HepG2 (cell line): Measurements from ENCODE around the gene CDK14. TPM values are rescaled to one million over a fixed set of nuclear protein-coding genes. Genes with fewer than 3 reads are reported as not detected.
A peak's percentile ranks its signal among the peaks of the same experiment; 100 is the strongest.

Source experiments
- AGO1 ChIP-seq: fragments of 200-400 bp; formaldehyde crosslinking; IDR thresholded peaks from 2 replicates; pipeline ENCODE4 v1.6.1; 2017; ENCODE audit warnings: mild to moderate bottlenecking, low read depth, low read length, moderate library complexity; ENCODE audit not compliant: poor library complexity, severe bottlenecking
- FOXA3 ChIP-seq: IDR thresholded peaks from 2 replicates; pipeline ENCODE4 v1.6.1; 2016; ENCODE audit warnings: missing genetic modification reagents, missing compliant biosample characterization
- GABPB1 ChIP-seq: IDR thresholded peaks from 2 replicates; pipeline ENCODE4 v1.6.1; 2016; ENCODE audit warnings: mild to moderate bottlenecking, missing genetic modification reagents, moderate library complexity, missing compliant biosample characterization
- HNRNPLL ChIP-seq: fragments of 200-400 bp; formaldehyde crosslinking; IDR thresholded peaks from 2 replicates; pipeline ENCODE4 v1.6.1; 2017; ENCODE audit warnings: mild to moderate bottlenecking, low read depth, low read length; ENCODE audit not compliant: poor library complexity, severe bottlenecking
- KLF11 ChIP-seq: IDR thresholded peaks from 2 replicates; pipeline ENCODE4 v1.6.1; 2016; ENCODE audit warnings: missing compliant biosample characterization
- SNAI1 ChIP-seq: sonication (generic); formaldehyde crosslinking; IDR thresholded peaks from 2 replicates; pipeline ENCODE4 v1.5.0; 2020; ENCODE audit warnings: mild to moderate bottlenecking, missing genetic modification reagents, borderline replicate concordance
- ZBTB8A ChIP-seq: sonication (generic); formaldehyde crosslinking; IDR thresholded peaks from 2 replicates; pipeline ENCODE4 v1.4.0; 2020; ENCODE audit warnings: mild to moderate bottlenecking, low read depth, missing genetic modification reagents, borderline replicate concordance
- ZNF138 ChIP-seq: sonication (generic); formaldehyde crosslinking; IDR thresholded peaks from 2 replicates; pipeline ENCODE4 v1.5.0; 2020; ENCODE audit warnings: mild to moderate bottlenecking, low read depth, missing genetic modification reagents
- ZNF17 ChIP-seq: sonication (generic); formaldehyde crosslinking; IDR thresholded peaks from 2 replicates; pipeline ENCODE4 v1.5.0; 2020; ENCODE audit warnings: mild to moderate bottlenecking, missing genetic modification reagents
- ZNF441 ChIP-seq: sonication (generic); formaldehyde crosslinking; IDR thresholded peaks from 2 replicates; pipeline ENCODE4 v1.7.0; 2021; ENCODE audit warnings: missing genetic modification reagents, borderline replicate concordance
- ZNF577 ChIP-seq: sonication (generic); formaldehyde crosslinking; IDR thresholded peaks from 2 replicates; pipeline ENCODE4 v1.4.0; 2020; ENCODE audit warnings: mild to moderate bottlenecking, low read depth, missing genetic modification reagents, borderline replicate concordance
- polyA plus RNA-seq, 8 experiments: library from polyadenylated mRNA; depleted of rRNA in 3 of 8; stranded (reverse) in 7 of 8; unstranded in 1 of 8; fragments of >200 nt; fragmentation: Illumina TruSeq in 4 of 8; extraction: Trizol in 4 of 8; gene quantifications; 2 replicates each; pipeline versions ENCODE4 v1.2.1 to v1.2.3, GENCODE V29; 2011 to 2016; ENCODE audit warnings: low read depth in 4 of 8, missing spikeins in 1 of 8, mixed read lengths in 1 of 8; ENCODE audit not compliant: insufficient read depth in 1 of 8
- total RNA-seq, 5 experiments: library from RNA; depleted of rRNA; stranded (reverse); fragments of >200 nt; fragmentation: Illumina TruSeq; extraction: Trizol; gene quantifications; 2 replicates each; pipeline ENCODE4 v1.2.3, GENCODE V29; 2016; ENCODE audit warnings: low read depth in 1 of 5
- TF ChIP-seq, protein P1 (sequence below): sonication (generic); formaldehyde crosslinking; IDR thresholded peaks from 2 replicates; pipeline ENCODE4 v1.4.0; 2020; ENCODE audit warnings: missing genetic modification reagents, borderline replicate concordance
- TF ChIP-seq, protein P2 (sequence below): sonication (generic); formaldehyde crosslinking; IDR thresholded peaks from 2 replicates; pipeline ENCODE4 v1.4.0; 2020; ENCODE audit warnings: mild to moderate bottlenecking, missing genetic modification reagents
- TF ChIP-seq, protein P3 (sequence below): sonication (generic); formaldehyde crosslinking; IDR thresholded peaks from 2 replicates; pipeline ENCODE4 v1.9.0; 2022; ENCODE audit warnings: missing genetic modification reagents, mild to moderate bottlenecking, borderline replicate concordance
- TF ChIP-seq, protein P4 (sequence below): sonication (generic); formaldehyde crosslinking; IDR thresholded peaks from 2 replicates; pipeline ENCODE4 v1.4.0; 2020; ENCODE audit warnings: low read depth, mild to moderate bottlenecking, missing genetic modification reagents
- TF ChIP-seq, protein P5 (sequence below): sonication (generic); formaldehyde crosslinking; IDR thresholded peaks from 2 replicates; pipeline ENCODE4 v1.8.0; 2023; ENCODE audit warnings: mild to moderate bottlenecking, missing genetic modification reagents

CDK14 gene
- total and polyA plus RNA-seq, 2 of the 13 experiments (the other 11 are each of a cell fraction or from before 2014, with no cell fraction given) = 0.26 to 0.71 TPM

DNA sequence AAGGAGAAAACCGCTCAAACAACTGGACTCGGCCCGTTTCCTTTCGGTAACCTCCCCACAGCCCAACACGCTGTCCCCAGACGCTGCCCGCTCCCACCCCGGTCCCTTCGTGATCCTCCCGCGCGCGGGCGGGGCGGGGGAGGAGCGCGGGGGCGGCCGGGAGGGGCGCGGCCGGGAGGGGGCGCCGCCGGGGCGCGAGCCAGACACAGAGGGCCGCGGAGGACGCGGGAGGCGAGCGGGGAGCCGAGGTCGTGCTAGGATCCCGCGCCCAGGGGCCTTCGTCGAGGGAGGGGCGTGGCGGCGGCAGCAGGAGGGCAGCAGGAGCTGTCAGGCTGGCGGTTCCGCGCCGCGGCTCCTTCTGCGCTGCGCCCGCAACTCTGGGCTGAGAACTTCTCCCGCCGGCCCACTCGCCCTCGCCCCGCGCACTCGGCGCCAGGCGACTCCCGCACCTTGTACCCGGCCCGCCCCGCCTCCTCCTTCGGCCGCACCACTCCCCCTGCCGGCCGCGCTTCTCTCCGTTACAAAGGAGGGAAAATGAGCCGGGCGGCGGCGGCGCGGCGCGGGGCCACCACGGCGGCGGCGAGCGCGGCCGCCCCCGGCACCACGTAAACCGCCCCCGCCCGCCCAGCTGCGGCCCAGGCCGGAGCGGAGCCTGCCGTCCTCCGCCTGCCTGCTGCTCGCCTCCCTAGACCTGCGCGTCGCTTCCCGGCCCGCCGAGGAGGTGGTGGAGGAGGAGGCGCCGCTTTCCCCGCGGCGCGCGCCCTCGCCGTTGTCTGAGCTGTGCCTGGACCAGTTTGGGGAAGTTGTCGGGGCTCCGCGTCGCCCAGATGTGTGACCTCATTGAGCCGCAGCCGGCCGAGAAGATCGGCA lies at the start of gene CDK14 (continued):
- TF ChIP-seq FOXA3 (CRISPR knock-in tag) (no peak), HNRNPLL (peak; percentile 73), AGO1 (no peak), KLF11 (CRISPR knock-in tag) (no peak), ZNF577 (CRISPR knock-in tag) (no peak), ZNF441 (0 out of 2 replicates have a peak, but pooled peaks have one; percentile 37), ZBTB8A (CRISPR knock-in tag) (no peak), ZNF17 (CRISPR knock-in tag) (no peak), ZNF138 (CRISPR knock-in tag) (0 out of 2 replicates have a peak, but pooled peaks have one; percentile 16), GABPB1 (peak; percentile 48; the same call in 1 of the 2 replicates), SNAI1 (CRISPR knock-in tag) (no peak)
- TF ChIP-seq, protein P1, sequence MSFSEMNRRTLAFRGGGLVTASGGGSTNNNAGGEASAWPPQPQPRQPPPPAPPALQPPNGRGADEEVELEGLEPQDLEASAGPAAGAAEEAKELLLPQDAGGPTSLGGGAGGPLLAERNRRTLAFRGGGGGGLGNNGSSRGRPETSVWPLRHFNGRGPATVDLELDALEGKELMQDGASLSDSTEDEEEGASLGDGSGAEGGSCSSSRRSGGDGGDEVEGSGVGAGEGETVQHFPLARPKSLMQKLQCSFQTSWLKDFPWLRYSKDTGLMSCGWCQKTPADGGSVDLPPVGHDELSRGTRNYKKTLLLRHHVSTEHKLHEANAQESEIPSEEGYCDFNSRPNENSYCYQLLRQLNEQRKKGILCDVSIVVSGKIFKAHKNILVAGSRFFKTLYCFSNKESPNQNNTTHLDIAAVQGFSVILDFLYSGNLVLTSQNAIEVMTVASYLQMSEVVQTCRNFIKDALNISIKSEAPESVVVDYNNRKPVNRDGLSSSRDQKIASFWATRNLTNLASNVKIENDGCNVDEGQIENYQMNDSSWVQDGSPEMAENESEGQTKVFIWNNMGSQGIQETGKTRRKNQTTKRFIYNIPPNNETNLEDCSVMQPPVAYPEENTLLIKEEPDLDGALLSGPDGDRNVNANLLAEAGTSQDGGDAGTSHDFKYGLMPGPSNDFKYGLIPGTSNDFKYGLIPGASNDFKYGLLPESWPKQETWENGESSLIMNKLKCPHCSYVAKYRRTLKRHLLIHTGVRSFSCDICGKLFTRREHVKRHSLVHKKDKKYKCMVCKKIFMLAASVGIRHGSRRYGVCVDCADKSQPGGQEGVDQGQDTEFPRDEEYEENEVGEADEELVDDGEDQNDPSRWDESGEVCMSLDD (CRISPR knock-in tag) = no peak
- TF ChIP-seq, protein P2, sequence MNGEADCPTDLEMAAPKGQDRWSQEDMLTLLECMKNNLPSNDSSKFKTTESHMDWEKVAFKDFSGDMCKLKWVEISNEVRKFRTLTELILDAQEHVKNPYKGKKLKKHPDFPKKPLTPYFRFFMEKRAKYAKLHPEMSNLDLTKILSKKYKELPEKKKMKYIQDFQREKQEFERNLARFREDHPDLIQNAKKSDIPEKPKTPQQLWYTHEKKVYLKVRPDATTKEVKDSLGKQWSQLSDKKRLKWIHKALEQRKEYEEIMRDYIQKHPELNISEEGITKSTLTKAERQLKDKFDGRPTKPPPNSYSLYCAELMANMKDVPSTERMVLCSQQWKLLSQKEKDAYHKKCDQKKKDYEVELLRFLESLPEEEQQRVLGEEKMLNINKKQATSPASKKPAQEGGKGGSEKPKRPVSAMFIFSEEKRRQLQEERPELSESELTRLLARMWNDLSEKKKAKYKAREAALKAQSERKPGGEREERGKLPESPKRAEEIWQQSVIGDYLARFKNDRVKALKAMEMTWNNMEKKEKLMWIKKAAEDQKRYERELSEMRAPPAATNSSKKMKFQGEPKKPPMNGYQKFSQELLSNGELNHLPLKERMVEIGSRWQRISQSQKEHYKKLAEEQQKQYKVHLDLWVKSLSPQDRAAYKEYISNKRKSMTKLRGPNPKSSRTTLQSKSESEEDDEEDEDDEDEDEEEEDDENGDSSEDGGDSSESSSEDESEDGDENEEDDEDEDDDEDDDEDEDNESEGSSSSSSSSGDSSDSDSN (CRISPR knock-in tag) = peak; percentile 58; the same call in 1 of the 2 replicates
- TF ChIP-seq, protein P3, sequence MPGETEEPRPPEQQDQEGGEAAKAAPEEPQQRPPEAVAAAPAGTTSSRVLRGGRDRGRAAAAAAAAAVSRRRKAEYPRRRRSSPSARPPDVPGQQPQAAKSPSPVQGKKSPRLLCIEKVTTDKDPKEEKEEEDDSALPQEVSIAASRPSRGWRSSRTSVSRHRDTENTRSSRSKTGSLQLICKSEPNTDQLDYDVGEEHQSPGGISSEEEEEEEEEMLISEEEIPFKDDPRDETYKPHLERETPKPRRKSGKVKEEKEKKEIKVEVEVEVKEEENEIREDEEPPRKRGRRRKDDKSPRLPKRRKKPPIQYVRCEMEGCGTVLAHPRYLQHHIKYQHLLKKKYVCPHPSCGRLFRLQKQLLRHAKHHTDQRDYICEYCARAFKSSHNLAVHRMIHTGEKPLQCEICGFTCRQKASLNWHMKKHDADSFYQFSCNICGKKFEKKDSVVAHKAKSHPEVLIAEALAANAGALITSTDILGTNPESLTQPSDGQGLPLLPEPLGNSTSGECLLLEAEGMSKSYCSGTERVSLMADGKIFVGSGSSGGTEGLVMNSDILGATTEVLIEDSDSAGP (CRISPR knock-in tag) = no peak
- TF ChIP-seq, protein P4, sequence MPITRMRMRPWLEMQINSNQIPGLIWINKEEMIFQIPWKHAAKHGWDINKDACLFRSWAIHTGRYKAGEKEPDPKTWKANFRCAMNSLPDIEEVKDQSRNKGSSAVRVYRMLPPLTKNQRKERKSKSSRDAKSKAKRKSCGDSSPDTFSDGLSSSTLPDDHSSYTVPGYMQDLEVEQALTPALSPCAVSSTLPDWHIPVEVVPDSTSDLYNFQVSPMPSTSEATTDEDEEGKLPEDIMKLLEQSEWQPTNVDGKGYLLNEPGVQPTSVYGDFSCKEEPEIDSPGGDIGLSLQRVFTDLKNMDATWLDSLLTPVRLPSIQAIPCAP (CRISPR knock-in tag) = no peak
- TF ChIP-seq, protein P5, sequence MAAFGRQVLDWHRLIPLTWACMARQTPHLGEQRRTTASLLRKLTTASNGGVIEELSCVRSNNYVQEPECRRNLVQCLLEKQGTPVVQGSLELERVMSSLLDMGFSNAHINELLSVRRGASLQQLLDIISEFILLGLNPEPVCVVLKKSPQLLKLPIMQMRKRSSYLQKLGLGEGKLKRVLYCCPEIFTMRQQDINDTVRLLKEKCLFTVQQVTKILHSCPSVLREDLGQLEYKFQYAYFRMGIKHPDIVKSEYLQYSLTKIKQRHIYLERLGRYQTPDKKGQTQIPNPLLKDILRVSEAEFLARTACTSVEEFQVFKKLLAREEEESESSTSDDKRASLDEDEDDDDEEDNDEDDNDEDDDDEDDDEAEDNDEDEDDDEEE (CRISPR knock-in tag) = no peak
